ENCODE results near the gene RNF144B. TPM values are rescaled to one million over a fixed set of nuclear protein-coding genes. Genes with fewer than 3 reads are reported as not detected.
A peak's percentile ranks its signal among the peaks of the same experiment; 100 is the strongest.

The RNF144B gene
- total and polyA plus RNA-seq, 2 experiments from 2014 or later: 4.2 to 9.0 TPM

DNA sequence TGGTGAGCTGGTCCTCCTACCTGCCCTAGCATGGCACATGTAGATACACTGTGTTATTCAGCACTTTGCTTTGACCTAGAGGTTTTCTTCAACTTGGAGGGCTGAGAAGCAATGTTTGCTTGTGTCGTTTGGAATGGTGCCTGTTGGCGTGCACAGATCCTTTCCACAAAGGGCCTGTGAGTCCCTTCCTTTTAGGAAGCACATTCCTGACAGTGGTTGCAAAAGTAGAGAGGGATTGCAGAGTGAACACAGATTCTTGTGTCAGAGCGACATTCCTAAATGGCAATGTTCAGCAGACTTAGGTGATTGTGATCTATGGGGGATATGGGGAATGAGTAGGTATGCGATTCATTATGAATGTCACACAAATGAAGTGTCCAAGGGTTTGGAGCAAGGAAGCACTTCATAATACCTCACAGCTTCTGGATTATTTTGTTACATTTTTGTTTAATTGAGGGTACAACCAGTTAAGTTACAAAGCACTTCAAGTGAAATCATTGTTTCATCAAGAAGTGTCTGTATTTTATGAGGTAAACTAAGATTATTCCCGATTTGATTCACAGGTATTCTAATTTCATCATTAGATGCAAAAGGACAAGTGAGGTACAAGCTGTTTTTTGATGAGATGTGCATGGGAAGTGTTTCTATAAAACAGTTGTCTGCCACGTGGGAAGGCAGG lies 713 bp upstream of the RNF144B start (continued):
- TF ChIP-seq, protein P1, sequence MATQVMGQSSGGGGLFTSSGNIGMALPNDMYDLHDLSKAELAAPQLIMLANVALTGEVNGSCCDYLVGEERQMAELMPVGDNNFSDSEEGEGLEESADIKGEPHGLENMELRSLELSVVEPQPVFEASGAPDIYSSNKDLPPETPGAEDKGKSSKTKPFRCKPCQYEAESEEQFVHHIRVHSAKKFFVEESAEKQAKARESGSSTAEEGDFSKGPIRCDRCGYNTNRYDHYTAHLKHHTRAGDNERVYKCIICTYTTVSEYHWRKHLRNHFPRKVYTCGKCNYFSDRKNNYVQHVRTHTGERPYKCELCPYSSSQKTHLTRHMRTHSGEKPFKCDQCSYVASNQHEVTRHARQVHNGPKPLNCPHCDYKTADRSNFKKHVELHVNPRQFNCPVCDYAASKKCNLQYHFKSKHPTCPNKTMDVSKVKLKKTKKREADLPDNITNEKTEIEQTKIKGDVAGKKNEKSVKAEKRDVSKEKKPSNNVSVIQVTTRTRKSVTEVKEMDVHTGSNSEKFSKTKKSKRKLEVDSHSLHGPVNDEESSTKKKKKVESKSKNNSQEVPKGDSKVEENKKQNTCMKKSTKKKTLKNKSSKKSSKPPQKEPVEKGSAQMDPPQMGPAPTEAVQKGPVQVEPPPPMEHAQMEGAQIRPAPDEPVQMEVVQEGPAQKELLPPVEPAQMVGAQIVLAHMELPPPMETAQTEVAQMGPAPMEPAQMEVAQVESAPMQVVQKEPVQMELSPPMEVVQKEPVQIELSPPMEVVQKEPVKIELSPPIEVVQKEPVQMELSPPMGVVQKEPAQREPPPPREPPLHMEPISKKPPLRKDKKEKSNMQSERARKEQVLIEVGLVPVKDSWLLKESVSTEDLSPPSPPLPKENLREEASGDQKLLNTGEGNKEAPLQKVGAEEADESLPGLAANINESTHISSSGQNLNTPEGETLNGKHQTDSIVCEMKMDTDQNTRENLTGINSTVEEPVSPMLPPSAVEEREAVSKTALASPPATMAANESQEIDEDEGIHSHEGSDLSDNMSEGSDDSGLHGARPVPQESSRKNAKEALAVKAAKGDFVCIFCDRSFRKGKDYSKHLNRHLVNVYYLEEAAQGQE (IDR thresholded peaks at IDR 0.05; ENCODE audit: unreplicated experiment): no peak
- TF ChIP-seq EZH2phosphoT487 (IDR thresholded peaks at IDR 0.05; ENCODE audit: unreplicated experiment) (no peak), STAT1 (IDR thresholded peaks at IDR 0.05; ENCODE audit: unreplicated experiment) (no peak)

DNA sequence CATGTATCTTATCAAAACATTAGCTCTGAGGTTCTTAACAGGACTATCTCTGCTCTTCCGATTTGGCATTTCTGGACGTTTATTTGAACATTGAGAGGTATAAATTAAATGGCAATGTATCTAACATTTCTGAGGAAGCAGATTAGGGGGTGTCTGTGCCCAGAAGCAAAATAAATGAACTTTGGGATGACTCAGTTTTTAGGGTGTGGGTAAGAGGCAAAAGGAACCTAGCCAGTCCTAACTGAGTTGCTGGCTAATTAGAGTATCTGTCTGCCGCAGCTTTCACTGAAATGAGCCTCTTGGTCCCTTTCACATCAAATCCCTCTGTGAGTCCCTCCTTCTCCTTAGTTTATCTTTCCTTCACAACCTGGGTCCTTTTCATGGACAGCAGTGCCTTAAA lies 1.1 kb downstream of the RNF144B start:
- Mint-ChIP-seq H3K36me3 (ENCODE audit: low read depth) (peaks cover 4% of the 10 kb centered on the region; the same call in 2 of the 3 replicates), H3K27me3 (ENCODE audit: insufficient read depth, low read depth, poor library complexity) (peaks cover 6% of the 10 kb centered on the region), H3K4me3 (peak overlapping the region; percentile 93), H3K4me1 (peaks cover 47% of the 10 kb centered on the region), H3K27ac (no peak overlapping the region), H3K9me3 (no peaks in the 10 kb centered on the region; the same call in 1 of the 3 replicates)
- H3K4me3 ChIP-seq: peak overlapping the region; percentile 64
- peak overlapping the region; percentile 82 for H3K4me2 ChIP-seq
- H3K4me1 ChIP-seq (ENCODE audit: insufficient read depth): peaks cover 43% of the 10 kb centered on the region
- peaks cover 20% of the 10 kb centered on the region for H3K79me2 ChIP-seq (replicated peaks; ENCODE audit: insufficient read depth)
- H4K20me1 ChIP-seq (replicated peaks; ENCODE audit: insufficient read depth): no peaks in the 10 kb centered on the region
- no peaks in the 10 kb centered on the region for H3K36me3 ChIP-seq (ENCODE audit: insufficient read depth)
- no peak for ATAC-seq
- H2AFZ ChIP-seq: no peak overlapping the region
- H3K27me3 ChIP-seq (ENCODE audit: insufficient read depth): no peaks in the 10 kb centered on the region
- H3F3A ChIP-seq (replicated peaks; ENCODE audit: low read depth): peaks cover 10% of the 10 kb centered on the region; the same call in 1 of the 2 replicates
- DNase-seq (ENCODE audit: low spot score): no peak
- H3K27ac ChIP-seq (ENCODE audit: low read depth): no peak overlapping the region
- H3K9me2 ChIP-seq (ENCODE audit: insufficient read depth): no peaks in the 10 kb centered on the region
- TF ChIP-seq, protein P1 (IDR thresholded peaks at IDR 0.05; ENCODE audit: unreplicated experiment): no peak
- TF ChIP-seq ZNF331 (CRISPR knock-in tag; IDR thresholded peaks at IDR 0.05; ENCODE audit: low read depth) (no peak), NANOG (IDR thresholded peaks at IDR 0.05; ENCODE audit: borderline replicate concordance) (no peak), JUNB (IDR thresholded peaks at IDR 0.05; ENCODE audit: unreplicated experiment) (no peak), STAT1 (IDR thresholded peaks at IDR 0.05; ENCODE audit: unreplicated experiment) (no peak), EZH2 (IDR thresholded peaks at IDR 0.05; ENCODE audit: low read depth, unreplicated experiment) (no peak)
- TF ChIP-seq, protein P2, sequence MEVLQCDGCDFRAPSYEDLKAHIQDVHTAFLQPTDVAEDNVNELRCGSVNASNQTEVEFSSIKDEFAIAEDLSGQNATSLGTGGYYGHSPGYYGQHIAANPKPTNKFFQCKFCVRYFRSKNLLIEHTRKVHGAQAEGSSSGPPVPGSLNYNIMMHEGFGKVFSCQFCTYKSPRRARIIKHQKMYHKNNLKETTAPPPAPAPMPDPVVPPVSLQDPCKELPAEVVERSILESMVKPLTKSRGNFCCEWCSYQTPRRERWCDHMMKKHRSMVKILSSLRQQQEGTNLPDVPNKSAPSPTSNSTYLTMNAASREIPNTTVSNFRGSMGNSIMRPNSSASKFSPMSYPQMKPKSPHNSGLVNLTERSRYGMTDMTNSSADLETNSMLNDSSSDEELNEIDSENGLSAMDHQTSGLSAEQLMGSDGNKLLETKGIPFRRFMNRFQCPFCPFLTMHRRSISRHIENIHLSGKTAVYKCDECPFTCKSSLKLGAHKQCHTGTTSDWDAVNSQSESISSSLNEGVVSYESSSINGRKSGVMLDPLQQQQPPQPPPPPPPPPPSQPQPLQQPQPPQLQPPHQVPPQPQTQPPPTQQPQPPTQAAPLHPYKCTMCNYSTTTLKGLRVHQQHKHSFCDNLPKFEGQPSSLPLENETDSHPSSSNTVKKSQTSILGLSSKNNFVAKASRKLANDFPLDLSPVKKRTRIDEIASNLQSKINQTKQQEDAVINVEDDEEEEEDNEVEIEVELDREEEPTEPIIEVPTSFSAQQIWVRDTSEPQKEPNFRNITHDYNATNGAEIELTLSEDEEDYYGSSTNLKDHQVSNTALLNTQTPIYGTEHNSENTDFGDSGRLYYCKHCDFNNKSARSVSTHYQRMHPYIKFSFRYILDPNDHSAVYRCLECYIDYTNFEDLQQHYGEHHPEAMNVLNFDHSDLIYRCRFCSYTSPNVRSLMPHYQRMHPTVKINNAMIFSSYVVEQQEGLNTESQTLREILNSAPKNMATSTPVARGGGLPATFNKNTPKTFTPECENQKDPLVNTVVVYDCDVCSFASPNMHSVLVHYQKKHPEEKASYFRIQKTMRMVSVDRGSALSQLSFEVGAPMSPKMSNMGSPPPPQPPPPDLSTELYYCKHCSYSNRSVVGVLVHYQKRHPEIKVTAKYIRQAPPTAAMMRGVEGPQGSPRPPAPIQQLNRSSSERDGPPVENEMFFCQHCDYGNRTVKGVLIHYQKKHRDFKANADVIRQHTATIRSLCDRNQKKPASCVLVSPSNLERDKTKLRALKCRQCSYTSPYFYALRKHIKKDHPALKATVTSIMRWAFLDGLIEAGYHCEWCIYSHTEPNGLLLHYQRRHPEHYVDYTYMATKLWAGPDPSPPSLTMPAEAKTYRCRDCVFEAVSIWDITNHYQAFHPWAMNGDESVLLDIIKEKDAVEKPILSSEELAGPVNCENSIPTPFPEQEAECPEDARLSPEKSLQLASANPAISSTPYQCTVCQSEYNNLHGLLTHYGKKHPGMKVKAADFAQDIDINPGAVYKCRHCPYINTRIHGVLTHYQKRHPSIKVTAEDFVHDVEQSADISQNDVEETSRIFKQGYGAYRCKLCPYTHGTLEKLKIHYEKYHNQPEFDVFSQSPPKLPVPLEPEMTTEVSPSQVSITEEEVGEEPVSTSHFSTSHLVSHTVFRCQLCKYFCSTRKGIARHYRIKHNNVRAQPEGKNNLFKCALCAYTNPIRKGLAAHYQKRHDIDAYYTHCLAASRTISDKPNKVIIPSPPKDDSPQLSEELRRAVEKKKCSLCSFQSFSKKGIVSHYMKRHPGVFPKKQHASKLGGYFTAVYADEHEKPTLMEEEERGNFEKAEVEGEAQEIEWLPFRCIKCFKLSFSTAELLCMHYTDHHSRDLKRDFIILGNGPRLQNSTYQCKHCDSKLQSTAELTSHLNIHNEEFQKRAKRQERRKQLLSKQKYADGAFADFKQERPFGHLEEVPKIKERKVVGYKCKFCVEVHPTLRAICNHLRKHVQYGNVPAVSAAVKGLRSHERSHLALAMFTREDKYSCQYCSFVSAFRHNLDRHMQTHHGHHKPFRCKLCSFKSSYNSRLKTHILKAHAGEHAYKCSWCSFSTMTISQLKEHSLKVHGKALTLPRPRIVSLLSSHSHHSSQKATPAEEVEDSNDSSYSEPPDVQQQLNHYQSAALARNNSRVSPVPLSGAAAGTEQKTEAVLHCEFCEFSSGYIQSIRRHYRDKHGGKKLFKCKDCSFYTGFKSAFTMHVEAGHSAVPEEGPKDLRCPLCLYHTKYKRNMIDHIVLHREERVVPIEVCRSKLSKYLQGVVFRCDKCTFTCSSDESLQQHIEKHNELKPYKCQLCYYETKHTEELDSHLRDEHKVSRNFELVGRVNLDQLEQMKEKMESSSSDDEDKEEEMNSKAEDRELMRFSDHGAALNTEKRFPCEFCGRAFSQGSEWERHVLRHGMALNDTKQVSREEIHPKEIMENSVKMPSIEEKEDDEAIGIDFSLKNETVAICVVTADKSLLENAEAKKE (CRISPR knock-in tag; IDR thresholded peaks at IDR 0.05): no peak
- TF ChIP-seq, protein P3, sequence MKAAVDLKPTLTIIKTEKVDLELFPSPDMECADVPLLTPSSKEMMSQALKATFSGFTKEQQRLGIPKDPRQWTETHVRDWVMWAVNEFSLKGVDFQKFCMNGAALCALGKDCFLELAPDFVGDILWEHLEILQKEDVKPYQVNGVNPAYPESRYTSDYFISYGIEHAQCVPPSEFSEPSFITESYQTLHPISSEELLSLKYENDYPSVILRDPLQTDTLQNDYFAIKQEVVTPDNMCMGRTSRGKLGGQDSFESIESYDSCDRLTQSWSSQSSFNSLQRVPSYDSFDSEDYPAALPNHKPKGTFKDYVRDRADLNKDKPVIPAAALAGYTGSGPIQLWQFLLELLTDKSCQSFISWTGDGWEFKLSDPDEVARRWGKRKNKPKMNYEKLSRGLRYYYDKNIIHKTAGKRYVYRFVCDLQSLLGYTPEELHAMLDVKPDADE (IDR thresholded peaks at IDR 0.05): no peak
